GM23248 (cell line): Measurements from ENCODE around the gene PAPPA. TPM values are rescaled to one million over a fixed set of nuclear protein-coding genes. Genes with fewer than 3 reads are reported as not detected.
A peak's percentile ranks its signal among the peaks of the same experiment; 100 is the strongest.

Experiments
- DNase-seq: peaks from one replicate; pipeline ENCODE4 v3.0.0-alpha.2; 2015
- H2AFZ ChIP-seq: fragments of 200-600 bp; sonication (generic); 2 replicates; pipeline ENCODE4 v1.6.1; 2016; ENCODE audit warnings: antibody characterized with exemption
- H3F3A ChIP-seq: fragments of 200-600 bp; sonication (generic); 2 replicates; pipeline ENCODE4 v1.6.1; 2016; ENCODE audit warnings: mild to moderate bottlenecking, antibody characterized with exemption, mixed run types; ENCODE audit not compliant: insufficient read depth
- H3K27ac ChIP-seq: fragments of 200-600 bp; sonication (generic); 2 replicates; pipeline ENCODE4 v1.5.1; 2016; ENCODE audit warnings: mild to moderate bottlenecking
- H3K27me3 ChIP-seq: fragments of 200-600 bp; sonication (generic); replicated peaks from 2 replicates; pipeline ENCODE4 v1.6.1; 2016; ENCODE audit warnings: mild to moderate bottlenecking; ENCODE audit not compliant: insufficient read depth
- H3K36me3 ChIP-seq: fragments of 200-600 bp; sonication (generic); 2 replicates; pipeline ENCODE4 v1.6.1; 2016; ENCODE audit warnings: low read depth, mild to moderate bottlenecking
- H3K4me1 ChIP-seq: fragments of 200-600 bp; sonication (generic); 2 replicates; pipeline ENCODE4 v1.6.1; 2016; ENCODE audit warnings: mild to moderate bottlenecking; ENCODE audit not compliant: insufficient read depth
- H3K4me2 ChIP-seq: fragments of 200-600 bp; sonication (generic); one replicate; pipeline ENCODE4 v1.6.1; 2016; ENCODE audit warnings: mild to moderate bottlenecking; ENCODE audit not compliant: unreplicated experiment
- H3K4me3 ChIP-seq: fragments of 200-600 bp; sonication (generic); 2 replicates; pipeline ENCODE4 v1.5.1; 2016; ENCODE audit warnings: mild to moderate bottlenecking
- H3K79me2 ChIP-seq: fragments of 200-600 bp; sonication (generic); 2 replicates; pipeline ENCODE4 v1.6.1; 2016; ENCODE audit warnings: mild to moderate bottlenecking; ENCODE audit not compliant: insufficient read depth
- H3K9ac ChIP-seq: fragments of 200-600 bp; sonication (generic); 2 replicates; pipeline ENCODE4 v1.6.1; 2016; ENCODE audit warnings: mild to moderate bottlenecking
- H3K9me2 ChIP-seq: fragments of 200-600 bp; sonication (generic); 2 replicates; pipeline ENCODE4 v1.6.1; 2016; ENCODE audit warnings: mixed run types, mild to moderate bottlenecking, moderate library complexity; ENCODE audit not compliant: insufficient read depth
- H3K9me3 ChIP-seq: fragments of 200-600 bp; sonication (generic); one replicate; pipeline ENCODE4 v1.6.1; 2017; ENCODE audit warnings: low read depth
- H4K20me1 ChIP-seq: fragments of 200-600 bp; sonication (generic); 2 replicates; pipeline ENCODE4 v1.6.0; 2016; ENCODE audit not compliant: insufficient read depth
- EZH2 ChIP-seq: fragments of 200-600 bp; sonication (generic); IDR thresholded peaks from 2 replicates; pipeline ENCODE4 v1.6.1; 2018; ENCODE audit warnings: antibody characterized with exemption, mild to moderate bottlenecking; ENCODE audit not compliant: insufficient read depth, poor library complexity, severe bottlenecking
- EZH2phosphoT487 ChIP-seq: fragments of 200-600 bp; sonication (generic); IDR thresholded peaks from 2 replicates; pipeline ENCODE4 v1.6.1; 2018; ENCODE audit warnings: antibody characterized with exemption, moderate library complexity, mild to moderate bottlenecking, low read depth; ENCODE audit not compliant: insufficient read depth
- WGBS, 2 experiments: methylation state at CpG; one replicate each; pipeline ENCODE4 v1.1.6; 2015 to 2017; ENCODE audit warnings: low lambda C conversion rate in 2 of 2, low coverage in 1 of 2; ENCODE audit errors: missing lambda C conversion rate in 2 of 2; 5-methylcytosine and 5-hydroxymethylcytosine counted together
- in situ Hi-C: fragments of 300-500 bp; cut with MboI; formaldehyde crosslinking; loops from 2 replicates; pipeline ENCODE4 v1.15.0; 2020
- polyA plus RNA-seq: library from polyadenylated mRNA; unstranded; fragments of >200 nt; fragmentation: Nextera tagmentation; extraction: Ambion mirVana; gene quantifications from 2 replicates; pipeline ENCODE4 v1.2.1, GENCODE V29; 2016
- total RNA-seq: library from RNA; depleted of rRNA; stranded (reverse); fragments of >200 nt; shearing (Covaris generic); gene quantifications from 2 replicates; pipeline ENCODE4 v1.2.3, GENCODE V29; 2014

PAPPA gene
- total and polyA plus RNA-seq, 2 experiments from 2014 or later = 8.7 to 30.3 TPM

DNA sequence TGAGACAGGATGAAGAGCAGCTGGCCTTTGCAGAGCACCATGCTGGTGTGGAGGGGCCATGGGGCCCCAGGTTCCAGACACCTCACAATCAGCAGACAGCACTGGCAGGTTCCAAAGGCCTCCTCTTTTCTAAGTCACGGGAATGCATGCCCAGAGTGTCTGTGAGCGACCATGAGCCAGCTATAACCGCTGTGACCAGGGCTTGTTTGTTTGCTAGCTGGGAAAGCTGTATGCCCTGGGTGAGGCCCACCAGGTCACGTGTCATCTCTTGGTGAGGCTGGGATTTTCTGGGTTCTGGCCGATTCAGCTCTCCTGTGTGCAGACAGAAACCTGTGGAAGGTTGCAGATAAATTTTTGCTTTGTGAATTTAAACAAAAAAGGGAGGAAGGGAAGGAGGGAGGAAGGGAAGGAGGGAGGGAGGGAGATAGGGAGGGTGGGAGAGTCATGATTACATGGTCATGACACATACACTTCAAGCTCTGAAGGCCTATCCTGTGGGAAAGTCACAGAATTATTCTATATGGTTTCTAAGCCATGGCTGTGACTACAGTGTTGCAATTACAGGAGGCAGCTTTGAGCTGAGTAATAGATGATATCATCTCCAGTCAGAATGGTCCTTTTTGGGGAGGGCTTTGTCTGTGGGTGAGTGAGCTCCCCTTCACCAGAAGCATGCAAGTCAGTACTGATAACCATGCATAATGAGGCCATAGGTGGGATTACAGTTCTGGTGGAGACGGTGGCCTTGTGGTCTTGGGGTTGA lies 37.2 kb downstream of the PAPPA start:
- Histone ChIP-seq H3K36me3 (peaks cover 30% of the 10 kb centered on the region; the same call in 1 of the 2 replicates), H3K27ac (peak overlapping the region; percentile 81), H3K79me2 (peaks cover 48% of the 10 kb centered on the region), H3K4me3 (no peak overlapping the region), H2AFZ (no peak overlapping the region), H3K9me2 (no peaks in the 10 kb centered on the region), H3F3A (peaks cover 61% of the 10 kb centered on the region), H3K4me2 (no peak overlapping the region), H3K9ac (peak overlapping the region; percentile 49), H4K20me1 (no peaks in the 10 kb centered on the region), H3K9me3 (no peaks in the 10 kb centered on the region), H3K27me3 (no peaks in the 10 kb centered on the region), H3K4me1 (peaks cover 37% of the 10 kb centered on the region)
- DNase-seq = peak; percentile 91
- no peak for TF ChIP-seq EZH2
- TF ChIP-seq EZH2phosphoT487 = no peak
- 83 to 85% methylated on average over 6 of the region's 6 CpGs for WGBS, 2 experiments
- in situ Hi-C loops = no loop called here

DNA sequence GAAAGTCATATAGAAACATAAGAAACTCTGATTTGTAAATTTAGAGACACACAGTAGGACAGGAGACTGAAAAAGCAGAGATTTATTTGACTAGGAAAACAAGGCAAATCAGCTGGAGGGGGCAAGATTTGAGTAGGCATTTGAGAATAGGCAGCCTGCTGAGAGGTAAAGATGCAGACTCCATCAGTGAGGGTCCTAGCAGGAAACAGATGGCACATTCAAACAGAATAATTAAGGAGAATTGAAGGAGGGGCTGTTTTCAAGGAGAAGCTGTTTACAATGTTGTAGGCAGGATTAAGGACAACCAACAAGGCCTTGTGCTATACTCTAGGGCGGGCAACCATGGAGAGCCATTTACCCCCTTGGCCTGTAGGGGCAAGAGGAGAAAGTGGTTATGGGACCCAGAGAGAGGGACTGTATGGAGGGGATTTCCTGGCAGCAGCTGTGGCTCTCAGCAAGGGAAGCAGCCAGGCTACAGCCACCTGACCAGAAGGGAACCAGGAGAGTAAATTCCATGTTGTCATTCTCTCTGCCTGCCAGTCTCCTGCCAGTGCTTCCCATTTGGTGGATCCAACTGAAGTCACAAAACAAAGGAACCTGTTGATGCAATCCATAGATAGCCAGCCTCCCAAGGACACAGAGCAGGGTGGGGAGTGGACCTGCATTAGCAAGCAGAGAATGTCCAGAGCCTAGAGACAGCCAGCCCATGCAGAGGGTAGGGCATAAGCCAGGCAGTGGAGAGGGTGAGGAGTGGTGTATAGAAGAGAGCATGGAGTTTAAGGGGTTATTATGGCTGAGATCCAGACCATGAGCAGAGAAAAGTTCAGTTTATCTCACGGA lies 38.2 kb downstream of the PAPPA start:
- H3K27me3 ChIP-seq = no peaks in the 10 kb centered on the region
- peaks cover 56% of the 10 kb centered on the region for H3K79me2 ChIP-seq
- no peak overlapping the region for H3K9ac ChIP-seq
- TF ChIP-seq EZH2phosphoT487 (no peak), EZH2 (no peak)
- peaks cover 61% of the 10 kb centered on the region for H3F3A ChIP-seq
- H3K4me2 ChIP-seq = no peak overlapping the region
- 100% methylated on average over 2 of the region's 2 CpGs for WGBS, 2 experiments
- peaks cover 30% of the 10 kb centered on the region; the same call in 1 of the 2 replicates for H3K36me3 ChIP-seq
- in situ Hi-C loops = no loop called here
- no peaks in the 10 kb centered on the region for H3K9me3 ChIP-seq
- no peak for DNase-seq
- H3K4me3 ChIP-seq = no peak overlapping the region
- no peaks in the 10 kb centered on the region for H4K20me1 ChIP-seq
- peaks cover 37% of the 10 kb centered on the region for H3K4me1 ChIP-seq
- H3K9me2 ChIP-seq = no peaks in the 10 kb centered on the region
- peak overlapping the region; percentile 81 for H3K27ac ChIP-seq
- H2AFZ ChIP-seq = no peak overlapping the region

DNA sequence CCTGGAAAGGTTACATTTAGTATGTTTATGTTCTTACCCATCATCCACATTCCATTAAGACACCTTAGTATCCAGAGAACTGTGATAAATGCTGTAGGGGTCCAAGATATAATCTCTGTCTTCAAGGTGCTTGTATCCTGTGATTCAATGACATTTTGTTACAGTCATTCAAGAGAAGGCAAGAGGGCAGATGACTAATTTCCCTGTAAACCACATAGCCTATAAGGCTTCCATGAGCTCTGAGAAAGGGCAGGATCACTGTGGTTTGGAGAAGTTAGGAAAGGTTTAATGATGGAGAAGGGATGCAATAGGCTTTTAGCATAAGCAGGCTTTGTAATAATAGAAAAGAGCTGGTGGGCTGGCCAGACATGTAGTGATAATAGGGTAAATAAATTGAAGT lies 40.0 kb downstream of the PAPPA start:
- in situ Hi-C loops = no loop called here
- peak; percentile 92 for DNase-seq
- Histone ChIP-seq H3K9me3 (no peaks in the 10 kb centered on the region), H3K9me2 (no peaks in the 10 kb centered on the region), H2AFZ (no peak overlapping the region), H4K20me1 (no peaks in the 10 kb centered on the region), H3K27me3 (no peaks in the 10 kb centered on the region), H3K4me3 (no peak overlapping the region), H3K9ac (peak overlapping the region; percentile 19; the same call in 1 of the 2 replicates), H3K79me2 (peaks cover 67% of the 10 kb centered on the region), H3K4me2 (peak overlapping the region; percentile 31), H3K4me1 (peaks cover 45% of the 10 kb centered on the region), H3F3A (peaks cover 61% of the 10 kb centered on the region), H3K27ac (peak overlapping the region; percentile 67), H3K36me3 (peaks cover 21% of the 10 kb centered on the region; the same call in 1 of the 2 replicates)
- no peak for TF ChIP-seq EZH2phosphoT487
- no peak for TF ChIP-seq EZH2

DNA sequence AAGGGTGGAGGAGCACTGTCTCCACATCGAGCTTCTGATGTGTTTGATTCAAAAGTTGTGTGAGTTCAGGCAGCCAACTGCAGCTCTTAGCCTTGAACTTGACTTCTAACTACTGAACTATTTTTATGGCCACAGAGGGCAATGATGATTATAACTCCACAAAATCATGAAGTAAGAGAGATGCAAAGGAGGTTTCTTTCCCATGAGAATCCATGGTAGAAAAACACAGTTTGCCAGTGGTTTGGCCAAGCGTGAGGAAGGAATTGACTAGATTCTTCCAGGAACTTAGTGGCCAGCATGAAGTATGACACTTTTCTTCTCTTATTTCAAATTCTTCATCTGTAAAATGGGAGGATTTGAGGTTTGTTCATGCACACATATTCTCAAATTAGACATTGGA lies 43.2 kb downstream of the PAPPA start:
- no peaks in the 10 kb centered on the region for H4K20me1 ChIP-seq
- 75 to 76% methylated on average over 2 of the region's 2 CpGs for WGBS, 2 experiments
- no peaks in the 10 kb centered on the region for H3K9me2 ChIP-seq
- H3K9me3 ChIP-seq = no peaks in the 10 kb centered on the region
- H3K4me1 ChIP-seq = peaks cover 34% of the 10 kb centered on the region
- no peak overlapping the region for H3K4me3 ChIP-seq
- no peak overlapping the region for H3K4me2 ChIP-seq
- H3K79me2 ChIP-seq = peaks cover 64% of the 10 kb centered on the region
- in situ Hi-C loops = no loop called here
- DNase-seq = no peak
- no peak overlapping the region for H2AFZ ChIP-seq
- H3K27ac ChIP-seq = no peak overlapping the region
- TF ChIP-seq EZH2 (no peak), EZH2phosphoT487 (no peak)
- no peaks in the 10 kb centered on the region for H3K27me3 ChIP-seq
- H3K9ac ChIP-seq = no peak overlapping the region
- peaks cover 49% of the 10 kb centered on the region for H3F3A ChIP-seq
- H3K36me3 ChIP-seq = no peaks in the 10 kb centered on the region; the same call in 1 of the 2 replicates
